ENCODE data around the gene INTS3.

The INTS3 gene

DNA sequence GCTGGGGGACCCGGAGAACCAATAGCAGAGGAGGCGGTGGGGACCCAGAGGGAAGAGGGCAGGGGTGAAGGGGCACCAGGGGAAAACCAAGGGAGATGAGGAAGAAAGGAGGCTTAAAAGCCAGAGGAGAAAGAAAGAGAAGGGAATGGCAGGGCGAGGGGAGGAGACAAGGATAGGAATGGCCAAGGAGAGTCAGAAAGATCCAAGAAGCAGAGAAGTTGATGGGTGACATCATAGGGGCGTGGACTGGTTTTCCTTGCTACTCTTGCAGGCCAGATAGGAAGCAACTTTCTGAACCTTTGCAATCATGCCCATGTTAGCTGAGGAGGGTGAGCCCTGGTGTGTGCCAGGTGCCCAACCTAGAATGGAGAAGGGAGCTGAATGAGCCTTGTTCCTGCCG lies 44.0 kb upstream of the INTS3 start:
- TF ChIP-seq, protein P1, sequence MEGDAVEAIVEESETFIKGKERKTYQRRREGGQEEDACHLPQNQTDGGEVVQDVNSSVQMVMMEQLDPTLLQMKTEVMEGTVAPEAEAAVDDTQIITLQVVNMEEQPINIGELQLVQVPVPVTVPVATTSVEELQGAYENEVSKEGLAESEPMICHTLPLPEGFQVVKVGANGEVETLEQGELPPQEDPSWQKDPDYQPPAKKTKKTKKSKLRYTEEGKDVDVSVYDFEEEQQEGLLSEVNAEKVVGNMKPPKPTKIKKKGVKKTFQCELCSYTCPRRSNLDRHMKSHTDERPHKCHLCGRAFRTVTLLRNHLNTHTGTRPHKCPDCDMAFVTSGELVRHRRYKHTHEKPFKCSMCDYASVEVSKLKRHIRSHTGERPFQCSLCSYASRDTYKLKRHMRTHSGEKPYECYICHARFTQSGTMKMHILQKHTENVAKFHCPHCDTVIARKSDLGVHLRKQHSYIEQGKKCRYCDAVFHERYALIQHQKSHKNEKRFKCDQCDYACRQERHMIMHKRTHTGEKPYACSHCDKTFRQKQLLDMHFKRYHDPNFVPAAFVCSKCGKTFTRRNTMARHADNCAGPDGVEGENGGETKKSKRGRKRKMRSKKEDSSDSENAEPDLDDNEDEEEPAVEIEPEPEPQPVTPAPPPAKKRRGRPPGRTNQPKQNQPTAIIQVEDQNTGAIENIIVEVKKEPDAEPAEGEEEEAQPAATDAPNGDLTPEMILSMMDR (IDR thresholded peaks at IDR 0.05; ENCODE audit: insufficient read depth, low read depth, low read length, missing control alignments) = no peak
- DNase-seq (ENCODE audit: low read depth) = no peak

DNA sequence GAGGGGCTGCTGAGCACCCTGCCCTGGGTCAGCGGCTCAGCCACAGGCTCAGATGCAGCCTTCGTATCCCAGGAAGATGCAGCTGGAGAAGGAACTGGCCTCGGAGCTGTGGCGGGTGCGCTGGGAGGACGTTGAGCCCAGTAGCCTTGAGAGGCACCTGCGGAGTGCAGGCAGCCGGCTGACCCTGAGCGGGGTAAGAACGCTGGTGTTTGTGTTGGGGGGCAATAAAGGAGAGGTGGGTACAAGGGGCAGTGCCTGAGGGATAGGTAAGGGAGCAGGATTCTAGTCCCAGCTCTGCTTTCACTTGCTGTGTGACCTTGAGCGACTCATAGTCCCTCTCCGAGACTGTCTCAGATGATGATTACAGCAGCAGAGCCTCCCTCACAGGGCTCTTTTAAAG lies 43.0 kb upstream of the INTS3 start:
- TF ChIP-seq, protein P1 (IDR thresholded peaks at IDR 0.05; ENCODE audit: insufficient read depth, low read depth, low read length, missing control alignments) = no peak
- no peak for DNase-seq (ENCODE audit: low read depth)
- no peak overlapping the region for H3K4me3 ChIP-seq (ENCODE audit: low read depth, low read length)

More for the DNA sequence above, 44.0 kb upstream of the INTS3 start:
- H3K4me3 ChIP-seq (ENCODE audit: low read depth, low read length) = no peak overlapping the region

DNA sequence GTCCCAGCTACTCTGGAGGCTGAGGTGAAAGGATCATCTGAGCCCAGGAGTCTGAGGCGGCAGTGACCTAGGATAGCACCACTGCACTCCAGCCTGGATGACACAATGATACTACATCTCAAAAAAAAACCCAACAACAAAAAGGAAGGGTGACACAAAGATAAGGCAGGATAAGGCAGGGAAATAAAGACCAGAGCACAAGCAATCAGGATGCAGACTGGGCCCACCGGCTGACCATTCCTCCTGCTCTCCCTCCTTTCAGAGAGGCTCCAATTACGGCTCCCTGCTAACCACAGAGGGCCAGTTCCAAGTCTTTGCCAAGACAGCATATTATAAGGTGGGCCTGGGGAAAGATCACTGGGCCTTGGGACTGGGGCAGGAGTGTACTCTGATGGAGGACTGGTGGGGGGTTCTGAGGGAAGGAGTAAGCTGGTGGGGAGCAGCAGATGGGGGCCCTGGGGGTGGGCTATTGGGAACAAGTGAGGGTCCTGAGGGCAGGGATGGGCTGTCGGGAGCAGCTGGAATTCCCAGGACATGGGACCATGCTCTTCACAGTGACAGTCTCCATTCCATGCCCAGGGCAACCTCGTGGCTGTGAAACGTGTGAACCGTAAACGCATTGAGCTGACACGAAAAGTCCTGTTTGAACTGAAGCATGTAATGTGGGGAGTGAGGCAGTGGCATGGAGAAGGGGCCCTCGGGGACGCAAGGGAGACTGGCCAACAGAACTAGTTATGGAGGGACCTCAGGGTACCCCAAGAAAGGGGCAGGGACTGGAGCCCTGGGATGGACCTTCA lies 42.1 kb upstream of the INTS3 start:
- no peak for DNase-seq (ENCODE audit: low read depth)
- H3K4me3 ChIP-seq (ENCODE audit: low read depth, low read length) = no peak overlapping the region
- TF ChIP-seq, protein P1 (IDR thresholded peaks at IDR 0.05; ENCODE audit: insufficient read depth, low read depth, low read length, missing control alignments) = no peak

DNA sequence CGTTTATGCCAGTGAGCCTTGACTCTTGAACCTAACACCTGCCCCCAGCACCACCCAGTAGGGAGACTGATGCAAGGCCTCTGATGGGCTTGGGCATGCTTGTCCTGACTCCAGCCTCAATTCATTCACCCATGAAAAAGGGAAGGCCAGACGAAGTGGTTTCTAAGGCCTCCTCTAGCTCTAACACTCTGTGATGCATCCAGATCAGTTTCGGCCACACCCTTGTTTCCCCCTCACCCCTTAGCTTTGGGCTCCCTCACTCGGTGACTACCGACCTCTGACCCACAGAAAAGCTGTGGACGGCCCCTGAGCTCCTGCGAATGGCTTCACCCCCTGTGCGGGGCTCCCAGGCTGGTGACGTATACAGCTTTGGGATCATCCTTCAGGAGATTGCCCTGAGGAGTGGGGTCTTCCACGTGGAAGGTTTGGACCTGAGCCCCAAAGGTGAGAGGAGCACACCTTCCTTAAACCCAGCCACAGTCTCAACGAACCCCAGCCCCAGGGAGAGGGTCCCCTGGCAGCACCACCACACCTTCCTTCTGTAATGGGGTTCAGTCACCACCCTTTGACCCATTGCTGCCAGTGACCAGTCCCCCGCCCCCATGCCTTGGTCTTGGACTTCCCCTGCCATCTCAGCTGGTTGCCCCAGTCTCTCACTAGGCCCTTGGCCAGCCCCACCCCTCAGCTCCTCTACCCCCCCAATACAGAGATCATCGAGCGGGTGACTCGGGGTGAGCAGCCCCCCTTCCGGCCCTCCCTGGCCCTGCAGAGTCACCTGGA lies 40.3 kb upstream of the INTS3 start:
- no peak overlapping the region for H3K4me3 ChIP-seq (ENCODE audit: low read depth, low read length)
- no peak for DNase-seq (ENCODE audit: low read depth)
- TF ChIP-seq, protein P1 (IDR thresholded peaks at IDR 0.05; ENCODE audit: insufficient read depth, low read depth, low read length, missing control alignments) = no peak

DNA sequence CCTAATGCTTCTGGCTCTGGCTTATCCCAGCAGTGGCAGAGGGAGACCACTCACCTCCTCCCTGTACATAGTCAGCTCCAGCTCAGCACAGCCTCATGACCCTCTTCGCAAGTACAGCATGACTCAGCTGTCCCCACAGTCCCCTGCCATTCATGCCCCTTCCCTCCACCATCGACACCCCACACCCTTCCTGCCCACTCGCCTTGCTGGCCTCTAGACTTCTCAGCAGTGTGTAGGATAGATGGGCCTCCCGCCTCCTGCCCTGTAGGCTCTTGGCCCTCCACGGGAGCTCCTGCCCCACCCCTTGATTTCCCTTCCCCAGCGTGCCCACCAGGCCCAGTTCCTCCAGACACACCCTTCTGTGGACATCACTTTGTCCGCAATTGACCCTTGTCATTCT lies 39.6 kb upstream of the INTS3 start:
- no peak for DNase-seq (ENCODE audit: low read depth)
- no peak overlapping the region for H3K4me3 ChIP-seq (ENCODE audit: low read depth, low read length)

DNA sequence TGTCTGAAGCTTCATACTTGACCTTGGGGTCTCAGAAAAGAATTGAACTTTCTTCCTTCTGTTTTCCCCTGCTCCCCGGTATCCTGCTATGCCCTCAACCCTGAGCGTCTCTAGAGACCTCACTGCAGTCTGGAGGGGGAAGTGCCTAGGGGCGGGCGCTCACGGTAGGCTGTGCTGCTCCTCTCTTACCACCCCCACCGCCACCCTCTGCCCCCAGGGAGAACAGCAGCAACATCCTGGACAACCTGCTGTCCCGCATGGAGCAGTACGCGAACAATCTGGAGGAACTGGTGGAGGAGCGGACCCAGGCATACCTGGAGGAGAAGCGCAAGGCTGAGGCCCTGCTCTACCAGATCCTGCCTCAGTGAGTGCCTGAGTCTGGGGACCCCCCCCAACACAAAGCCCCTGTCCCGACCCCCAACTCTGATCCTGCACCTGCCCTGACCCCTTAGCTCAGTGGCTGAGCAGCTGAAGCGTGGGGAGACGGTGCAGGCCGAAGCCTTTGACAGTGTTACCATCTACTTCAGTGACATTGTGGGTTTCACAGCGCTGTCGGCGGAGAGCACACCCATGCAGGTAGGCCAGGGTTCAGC lies 39.0 kb upstream of the INTS3 start:
- TF ChIP-seq, protein P1 (IDR thresholded peaks at IDR 0.05; ENCODE audit: insufficient read depth, low read depth, low read length, missing control alignments) = no peak
- DNase-seq (ENCODE audit: low read depth) = no peak
- no peak overlapping the region for H3K4me3 ChIP-seq (ENCODE audit: low read depth, low read length)

More for the DNA sequence above, 39.6 kb upstream of the INTS3 start:
- TF ChIP-seq, protein P1 (IDR thresholded peaks at IDR 0.05; ENCODE audit: insufficient read depth, low read depth, low read length, missing control alignments) = no peak
